Lung (tissue), 12 donors: ENCODE measurements around the gene PDIK1L. TPM values are rescaled to one million over a fixed set of nuclear protein-coding genes. Genes with fewer than 3 reads are reported as not detected.
A peak's percentile ranks its signal among the peaks of the same experiment; 100 is the strongest.
"Not testable (repeated sequence)": the region's sequence is repeated elsewhere in the genome, so short reads cannot be mapped to it uniquely, and the experiment has no call there.

Source experiments
- ATAC-seq: fragments of 200-7000 bp; cut with Tn5 transposase; one replicate; pipeline ENCODE4 v1.9.1; 2020; ENCODE audit warnings: moderate number of reproducible peaks; ENCODE audit not compliant: insufficient read depth, low FRiP score
- DNase-seq, 3 donors: peaks; one replicate each; pipeline ENCODE4 v3.0.0-alpha.2; 2013 to 2017
- H3K27ac ChIP-seq, 2 donors: one replicate each; pipeline ENCODE4 v1.5.1; 2013; ENCODE audit warnings: mild to moderate bottlenecking in 2 of 2, moderate library complexity in 2 of 2, control low read depth in 1 of 2, inconsistent platforms in 1 of 2, low read depth in 1 of 2, low read length in 1 of 2
- H3K27me3 ChIP-seq, 3 donors: one replicate each; pipeline ENCODE4 v1.5.1; 2013; ENCODE audit warnings: low read length in 2 of 3; ENCODE audit not compliant: control insufficient read depth in 3 of 3, insufficient read depth in 3 of 3
- H3K36me3 ChIP-seq, 4 donors: one replicate each; pipeline ENCODE4 v1.5.1; 2013; ENCODE audit warnings: low read length in 4 of 4, mild to moderate bottlenecking in 1 of 4, moderate library complexity in 1 of 4; ENCODE audit not compliant: control insufficient read depth in 4 of 4, insufficient read depth in 4 of 4
- H3K4me1 ChIP-seq, 5 donors: one replicate each; pipeline ENCODE4 v1.5.1; 2013; ENCODE audit warnings: low read length in 5 of 5, mild to moderate bottlenecking in 2 of 5, moderate library complexity in 1 of 5; ENCODE audit not compliant: control insufficient read depth in 5 of 5, insufficient read depth in 5 of 5
- H3K4me3 ChIP-seq: one replicate; pipeline ENCODE4 v1.5.1; 2013; ENCODE audit warnings: mild to moderate bottlenecking, control low read depth, moderate library complexity
- H3K9ac ChIP-seq, 2 donors: one replicate each; pipeline ENCODE4 v1.5.1; 2013; ENCODE audit warnings: low read length in 2 of 2, control low read depth in 1 of 2; ENCODE audit not compliant: insufficient read depth in 1 of 2
- H3K9me3 ChIP-seq, 4 donors: one replicate each; pipeline ENCODE4 v1.5.1; 2013; ENCODE audit warnings: low read length in 3 of 4, mild to moderate bottlenecking in 1 of 4, moderate library complexity in 1 of 4; ENCODE audit not compliant: control insufficient read depth in 4 of 4, insufficient read depth in 3 of 4
- CTCF ChIP-seq: IDR thresholded peaks from 2 replicates; pipeline ENCODE4 v1.5.1; 2012; ENCODE audit warnings: mild to moderate bottlenecking; ENCODE audit errors: control extremely low read depth, extremely low read depth
- WGBS, 2 donors: extraction: QIAGEN DNeasy Blood & Tissue Kit; methylation state at CpG; one replicate each; pipeline ENCODE4 v1.1.7; 2013; 5-methylcytosine and 5-hydroxymethylcytosine counted together
- polyA plus RNA-seq, 2 donors: library from polyadenylated mRNA; stranded (reverse); fragments of 200-250 nt; gene quantifications; one replicate each; pipeline ENCODE4 v1.2.1, GENCODE V29; 2013
- total RNA-seq, 2 donors: library from RNA; depleted of rRNA in 1 of 2; stranded (reverse); fragments of >200 nt in 1 of 2; gene quantifications; one replicate each; pipeline ENCODE4 v1.2.1, GENCODE V29; 2014 to 2021
- donor health status: control.
- donor health status: control.
- donor health status: Bipolar disorder and iron deficiency.
- donor health status: healthy.
- donor health status: DM: yes; HTN: yes; CAD: no.

The PDIK1L gene
- total and polyA plus RNA-seq, 4 donors: 2.9 to 15.4 (median 6.3) TPM

- no peak overlapping the region for H3K4me3 ChIP-seq
- TF ChIP-seq CTCF: no peak
- H3K9me3 ChIP-seq: peaks cover 0 to 3% (median 0%) of the 10 kb centered on the region in 4 donors
- peaks cover 0 to 6% (median 0%) of the 10 kb centered on the region in 5 donors for H3K4me1 ChIP-seq
- no peak for DNase-seq
- peak overlapping the region in 1 of 2 donors; percentile 56 for H3K27ac ChIP-seq
- H3K27me3 ChIP-seq: peaks cover 0 to 15% (median 5%) of the 10 kb centered on the region in 3 donors
- H3K9ac ChIP-seq: no peak overlapping the region
- no peak for ATAC-seq
- no peaks in the 10 kb centered on the region for H3K36me3 ChIP-seq
Measured at GRCh38 chr1:26097696-26098095, 13.9 kb upstream of the PDIK1L start.

GRCh38 chr1:26098602-26099001 lies 13.0 kb upstream of the PDIK1L start:
- no peaks in the 10 kb centered on the region for H3K36me3 ChIP-seq
- DNase-seq: no peak
- H3K9me3 ChIP-seq: peaks cover 0 to 3% (median 0%) of the 10 kb centered on the region in 4 donors
- no peak overlapping the region for H3K27ac ChIP-seq
- ATAC-seq: no peak
- no peak overlapping the region for H3K9ac ChIP-seq
- no peak overlapping the region for H3K4me3 ChIP-seq
- H3K27me3 ChIP-seq: peaks cover 0 to 10% (median 2%) of the 10 kb centered on the region in 3 donors
- WGBS, 2 donors: 96 to 98% methylated on average over 4 of the region's 4 CpGs
- TF ChIP-seq CTCF: no peak
- H3K4me1 ChIP-seq: peaks cover 0 to 6% (median 0%) of the 10 kb centered on the region in 5 donors

- no peak overlapping the region for H3K27ac ChIP-seq
- 87 to 91% methylated on average over 3 of the region's 3 CpGs for WGBS, 2 donors
- ATAC-seq (no peak), DNase-seq (no peak)
- H3K36me3 ChIP-seq: no peaks in the 10 kb centered on the region
- TF ChIP-seq CTCF: no peak
- no peaks in the 10 kb centered on the region for H3K27me3 ChIP-seq
- H3K9ac ChIP-seq: no peak overlapping the region
- no peak overlapping the region for H3K4me3 ChIP-seq
- peaks cover 0 to 3% (median 0%) of the 10 kb centered on the region in 5 donors for H3K4me1 ChIP-seq
- no peaks in the 10 kb centered on the region for H3K9me3 ChIP-seq
Measured at GRCh38 chr1:26099780-26100179, 11.8 kb upstream of the PDIK1L start.

- H3K27ac ChIP-seq, H3K9me3 ChIP-seq, H3K27me3 ChIP-seq, H3K4me1 ChIP-seq, H3K4me3 ChIP-seq, ATAC-seq, H3K9ac ChIP-seq, H3K36me3 ChIP-seq: not testable (repeated sequence)
- peak in 2 of 3 donors; percentile 21 to 34 for DNase-seq
- WGBS, 2 donors: 81 to 86% methylated on average over 10 of the region's 10 CpGs
Measured at GRCh38 chr1:26100204-26100603, 11.4 kb upstream of the PDIK1L start.
